ENCODE results near the gene ACVRL1.

ACVRL1 gene

DNA sequence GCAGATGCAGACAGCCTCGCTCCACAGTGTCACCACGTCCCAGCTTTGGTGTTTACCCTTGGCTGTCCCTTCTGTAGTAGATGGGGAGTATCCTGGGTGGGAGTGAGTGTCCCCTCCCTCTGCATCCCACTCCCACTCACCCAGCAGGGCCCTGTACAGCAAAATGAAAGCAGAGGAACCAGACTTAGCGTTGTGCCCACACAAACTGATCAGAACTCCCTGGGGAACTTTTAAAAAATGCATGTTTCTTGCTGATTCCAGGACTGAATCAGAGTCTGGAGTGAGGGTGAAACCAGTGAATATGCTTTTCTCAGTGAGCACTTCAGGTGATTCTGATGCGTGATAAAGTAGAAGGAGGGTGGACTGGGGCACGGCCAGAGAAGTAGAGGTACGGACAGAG is 2.9 kb downstream of the ACVRL1 start:
- Histone ChIP-seq H3K4me3 (ENCODE audit: low read length) (no peak overlapping the region), H3K23ac (ENCODE audit: low read length) (no peak overlapping the region), H4K5ac (ENCODE audit: low read length) (no peak overlapping the region), H3K56ac (ENCODE audit: low read length) (no peak overlapping the region), H3K4ac (ENCODE audit: low read depth, low read length) (no peak overlapping the region), H3K27me3 (ENCODE audit: insufficient read depth, low read length, poor library complexity) (no peaks in the 10 kb centered on the region), H3K79me1 (ENCODE audit: low read length) (no peaks in the 10 kb centered on the region), H3K4me2 (ENCODE audit: low read length) (no peak overlapping the region), H2BK120ac (ENCODE audit: low read depth, low read length) (no peak overlapping the region), H4K8ac (ENCODE audit: low read depth, low read length) (no peak overlapping the region), H3K79me2 (ENCODE audit: control insufficient read depth, insufficient read depth, low read length) (no peaks in the 10 kb centered on the region), H3K27ac (ENCODE audit: low read depth, low read length) (no peak overlapping the region), H3K9ac (ENCODE audit: low read length) (no peak overlapping the region), H3K36me3 (ENCODE audit: control insufficient read depth, insufficient read depth, low read length) (no peaks in the 10 kb centered on the region), H2BK15ac (replicated peaks; ENCODE audit: low read depth) (no peak overlapping the region), H3K18ac (ENCODE audit: low read length) (no peak overlapping the region), H3K4me1 (ENCODE audit: control insufficient read depth, low read depth, low read length) (peaks cover 12% of the 10 kb centered on the region), H2AK5ac (ENCODE audit: low read length) (no peak overlapping the region), H2BK5ac (ENCODE audit: low read length) (no peak overlapping the region)
- no CpG with 5 or more reads among the region's 6 CpGs for WGBS (ENCODE audit: extremely low coverage, insufficient coverage, low lambda C conversion rate)
- DNase-seq, result no peak

DNA sequence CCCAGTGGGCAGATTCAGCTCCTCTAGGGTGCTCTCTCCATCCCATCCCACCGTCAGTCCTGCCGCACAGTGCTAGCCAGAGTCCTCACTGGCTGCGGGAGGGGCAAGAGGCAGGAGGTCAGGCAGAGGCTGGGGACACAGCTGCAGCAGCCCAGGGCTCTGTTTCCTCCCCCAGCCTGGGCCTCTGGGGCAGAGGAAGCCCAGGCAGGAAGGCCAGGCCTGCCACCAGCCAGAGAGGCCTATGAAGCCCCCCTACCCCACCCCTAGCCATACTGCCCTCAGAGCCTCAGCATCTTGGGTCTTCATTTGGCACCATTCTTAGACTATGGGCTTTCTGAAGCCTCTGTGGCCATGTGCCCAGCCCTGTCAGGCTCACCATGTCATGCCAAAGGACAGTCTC is 3.4 kb downstream of the ACVRL1 start:
- Histone ChIP-seq H3K18ac (ENCODE audit: low read length) (no peak overlapping the region), H3K4ac (ENCODE audit: low read depth, low read length) (no peak overlapping the region), H3K4me1 (ENCODE audit: control insufficient read depth, low read depth, low read length) (peaks cover 7% of the 10 kb centered on the region), H3K56ac (ENCODE audit: low read length) (no peak overlapping the region), H3K36me3 (ENCODE audit: control insufficient read depth, insufficient read depth, low read length) (no peaks in the 10 kb centered on the region), H3K27ac (ENCODE audit: low read depth, low read length) (no peak overlapping the region), H2BK15ac (replicated peaks; ENCODE audit: low read depth) (no peak overlapping the region), H4K8ac (ENCODE audit: low read depth, low read length) (no peak overlapping the region), H2BK5ac (ENCODE audit: low read length) (no peak overlapping the region), H3K27me3 (ENCODE audit: insufficient read depth, low read length, poor library complexity) (no peaks in the 10 kb centered on the region), H3K4me2 (ENCODE audit: low read length) (no peak overlapping the region), H3K4me3 (ENCODE audit: low read length) (no peak overlapping the region), H3K79me1 (ENCODE audit: low read length) (no peaks in the 10 kb centered on the region), H2BK120ac (ENCODE audit: low read depth, low read length) (no peak overlapping the region), H3K79me2 (ENCODE audit: control insufficient read depth, insufficient read depth, low read length) (no peaks in the 10 kb centered on the region), H4K5ac (ENCODE audit: low read length) (no peak overlapping the region), H3K23ac (ENCODE audit: low read length) (no peak overlapping the region), H2AK5ac (ENCODE audit: low read length) (no peak overlapping the region), H3K9ac (ENCODE audit: low read length) (no peak overlapping the region)
- WGBS (ENCODE audit: extremely low coverage, insufficient coverage, low lambda C conversion rate), result no CpG with 5 or more reads among the region's 3 CpGs
- no peak for DNase-seq

DNA sequence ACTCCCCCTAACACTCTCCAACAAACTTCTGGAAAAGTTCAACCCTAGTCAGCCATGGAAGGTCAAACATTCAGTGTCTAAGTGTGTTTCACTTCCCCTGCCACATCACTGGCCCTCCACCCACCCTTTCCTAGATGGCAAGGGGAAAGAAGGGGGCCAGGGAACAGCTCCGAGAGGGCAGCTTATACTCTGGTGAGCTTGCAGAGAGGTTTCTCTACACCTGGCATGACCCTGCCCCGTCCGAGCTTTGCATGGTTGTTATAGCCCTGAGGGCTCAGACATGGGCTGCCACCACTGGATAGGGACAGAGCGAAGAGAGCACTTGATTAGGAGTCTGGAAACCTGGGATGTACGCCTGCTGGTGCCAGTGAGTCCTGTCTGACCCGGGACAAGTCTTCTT is 4.0 kb downstream of the ACVRL1 start:
- peaks cover 2% of the 10 kb centered on the region for H3K4me1 ChIP-seq (ENCODE audit: control insufficient read depth, low read depth, low read length)
- no CpG with 5 or more reads among the region's 6 CpGs for WGBS (ENCODE audit: extremely low coverage, insufficient coverage, low lambda C conversion rate)

DNA sequence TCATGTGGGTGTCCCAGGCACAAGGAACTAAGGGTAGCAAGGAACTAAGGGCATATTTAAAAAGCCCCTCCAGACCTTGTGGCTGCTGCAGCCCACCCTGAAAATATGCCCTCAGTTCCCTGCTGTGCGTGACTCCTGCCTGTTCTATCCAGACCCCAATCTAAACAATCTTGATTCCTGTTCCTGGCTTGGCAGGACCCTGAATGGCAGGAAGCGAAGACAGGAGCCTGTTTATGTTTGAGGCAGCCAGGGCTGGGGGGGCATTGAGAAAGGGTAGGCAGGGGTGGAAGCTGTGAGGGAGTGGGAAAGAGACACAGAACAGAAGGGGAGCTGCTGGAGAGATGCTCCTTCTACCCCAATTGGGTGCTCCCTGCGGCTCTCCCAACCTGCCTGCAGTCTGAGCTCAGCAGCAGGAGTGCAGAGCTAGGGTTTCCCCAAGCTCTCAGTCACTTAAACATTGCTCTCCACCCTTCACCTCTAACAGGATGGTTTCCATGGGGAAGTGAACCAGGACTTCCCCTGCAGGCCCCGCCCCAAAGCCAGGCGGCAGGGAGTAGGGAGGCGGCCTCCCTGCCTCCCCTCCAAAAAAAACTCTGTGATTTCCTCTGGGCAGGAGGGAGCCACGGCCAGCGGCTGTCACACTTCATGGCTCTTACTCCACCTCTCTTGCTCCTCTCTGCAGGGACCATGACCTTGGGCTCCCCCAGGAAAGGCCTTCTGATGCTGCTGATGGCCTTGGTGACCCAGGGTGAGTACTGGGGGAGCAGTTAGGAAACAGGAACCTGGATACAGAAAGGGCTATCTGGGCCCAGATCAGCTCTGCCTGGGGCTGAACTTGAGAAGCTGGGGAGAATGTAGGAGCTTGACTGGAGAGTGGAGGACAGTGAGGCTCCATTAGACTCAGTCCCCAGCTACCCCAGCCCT is 4.7 kb downstream of the ACVRL1 start:
- Histone ChIP-seq H3K27me3 (ENCODE audit: insufficient read depth, low read length, poor library complexity) (no peaks in the 10 kb centered on the region), H3K36me3 (ENCODE audit: control insufficient read depth, insufficient read depth, low read length) (no peaks in the 10 kb centered on the region), H3K18ac (ENCODE audit: low read length) (no peak overlapping the region), H2AK5ac (ENCODE audit: low read length) (no peak overlapping the region), H3K4me3 (ENCODE audit: low read length) (no peak overlapping the region), H2BK15ac (replicated peaks; ENCODE audit: low read depth) (no peak overlapping the region), H3K56ac (ENCODE audit: low read length) (peak overlapping the region; percentile 44), H3K4me1 (ENCODE audit: control insufficient read depth, low read depth, low read length) (no peaks in the 10 kb centered on the region), H2BK5ac (ENCODE audit: low read length) (no peak overlapping the region), H4K5ac (ENCODE audit: low read length) (no peak overlapping the region), H2BK120ac (ENCODE audit: low read depth, low read length) (no peak overlapping the region), H3K79me2 (ENCODE audit: control insufficient read depth, insufficient read depth, low read length) (no peaks in the 10 kb centered on the region), H3K27ac (ENCODE audit: low read depth, low read length) (no peak overlapping the region), H4K8ac (ENCODE audit: low read depth, low read length) (no peak overlapping the region), H3K79me1 (ENCODE audit: low read length) (no peaks in the 10 kb centered on the region), H3K4ac (ENCODE audit: low read depth, low read length) (no peak overlapping the region), H3K4me2 (ENCODE audit: low read length) (no peak overlapping the region), H3K9ac (ENCODE audit: low read length) (no peak overlapping the region), H3K23ac (ENCODE audit: low read length) (no peak overlapping the region)
- peak; percentile 75 for DNase-seq
- WGBS (ENCODE audit: extremely low coverage, insufficient coverage, low lambda C conversion rate), result no CpG with 5 or more reads among the region's 8 CpGs

More for the DNA sequence above, 4.0 kb downstream of the ACVRL1 start:
- Histone ChIP-seq H3K4me3 (ENCODE audit: low read length) (no peak overlapping the region), H3K18ac (ENCODE audit: low read length) (no peak overlapping the region), H4K5ac (ENCODE audit: low read length) (no peak overlapping the region), H3K23ac (ENCODE audit: low read length) (no peak overlapping the region), H3K27me3 (ENCODE audit: insufficient read depth, low read length, poor library complexity) (no peaks in the 10 kb centered on the region), H2BK120ac (ENCODE audit: low read depth, low read length) (no peak overlapping the region), H3K9ac (ENCODE audit: low read length) (no peak overlapping the region), H2AK5ac (ENCODE audit: low read length) (no peak overlapping the region), H3K27ac (ENCODE audit: low read depth, low read length) (no peak overlapping the region), H3K79me1 (ENCODE audit: low read length) (no peaks in the 10 kb centered on the region), H2BK15ac (replicated peaks; ENCODE audit: low read depth) (no peak overlapping the region), H4K8ac (ENCODE audit: low read depth, low read length) (no peak overlapping the region), H3K4ac (ENCODE audit: low read depth, low read length) (no peak overlapping the region), H3K56ac (ENCODE audit: low read length) (no peak overlapping the region), H2BK5ac (ENCODE audit: low read length) (no peak overlapping the region), H3K79me2 (ENCODE audit: control insufficient read depth, insufficient read depth, low read length) (no peaks in the 10 kb centered on the region), H3K4me2 (ENCODE audit: low read length) (no peak overlapping the region), H3K36me3 (ENCODE audit: control insufficient read depth, insufficient read depth, low read length) (no peaks in the 10 kb centered on the region)
- DNase-seq, result no peak

DNA sequence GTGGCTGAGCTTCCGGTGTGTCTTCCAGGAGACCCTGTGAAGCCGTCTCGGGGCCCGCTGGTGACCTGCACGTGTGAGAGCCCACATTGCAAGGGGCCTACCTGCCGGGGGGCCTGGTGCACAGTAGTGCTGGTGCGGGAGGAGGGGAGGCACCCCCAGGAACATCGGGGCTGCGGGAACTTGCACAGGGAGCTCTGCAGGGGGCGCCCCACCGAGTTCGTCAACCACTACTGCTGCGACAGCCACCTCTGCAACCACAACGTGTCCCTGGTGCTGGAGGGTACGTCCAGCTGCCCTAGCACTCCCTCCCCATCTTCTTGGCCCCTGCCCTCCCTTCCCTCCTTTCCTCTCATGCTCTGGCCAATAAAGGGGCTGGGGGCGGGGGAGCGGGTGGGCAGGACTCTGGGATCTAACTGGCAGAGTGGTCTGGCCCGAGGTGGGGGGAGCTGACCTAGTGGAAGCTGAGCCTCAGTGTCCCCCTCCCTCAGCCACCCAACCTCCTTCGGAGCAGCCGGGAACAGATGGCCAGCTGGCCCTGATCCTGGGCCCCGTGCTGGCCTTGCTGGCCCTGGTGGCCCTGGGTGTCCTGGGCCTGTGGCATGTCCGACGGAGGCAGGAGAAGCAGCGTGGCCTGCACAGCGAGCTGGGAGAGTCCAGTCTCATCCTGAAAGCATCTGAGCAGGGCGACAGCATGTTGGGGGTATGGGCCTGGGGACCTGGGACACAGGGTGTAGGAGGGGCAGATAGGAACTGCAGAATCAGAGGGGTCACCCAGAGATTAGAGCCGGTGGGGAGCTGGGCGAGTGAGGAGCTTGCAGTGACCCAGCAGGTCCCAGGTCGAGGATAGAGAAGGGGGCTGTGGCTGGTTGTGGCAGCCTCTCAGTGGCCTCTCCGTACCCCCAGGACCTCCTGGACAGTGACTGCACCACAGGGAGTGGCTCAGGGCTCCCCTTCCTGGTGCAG is 6.0 kb downstream of the ACVRL1 start:
- H2BK5ac ChIP-seq (ENCODE audit: low read length), result no peak overlapping the region
- no peak overlapping the region for H2BK15ac ChIP-seq (replicated peaks; ENCODE audit: low read depth)
- no peak overlapping the region for H3K4me2 ChIP-seq (ENCODE audit: low read length)
- H3K18ac ChIP-seq (ENCODE audit: low read length), result no peak overlapping the region
- H2AK5ac ChIP-seq (ENCODE audit: low read length), result no peak overlapping the region
- no peak overlapping the region for H3K56ac ChIP-seq (ENCODE audit: low read length)
- H3K79me2 ChIP-seq (ENCODE audit: control insufficient read depth, insufficient read depth, low read length), result no peaks in the 10 kb centered on the region
- no peak overlapping the region for H3K27ac ChIP-seq (ENCODE audit: low read depth, low read length)
- H4K5ac ChIP-seq (ENCODE audit: low read length), result no peak overlapping the region
- WGBS (ENCODE audit: extremely low coverage, insufficient coverage, low lambda C conversion rate), result no CpG with 5 or more reads among the region's 30 CpGs
- no peaks in the 10 kb centered on the region for H3K4me1 ChIP-seq (ENCODE audit: control insufficient read depth, low read depth, low read length)
- H4K8ac ChIP-seq (ENCODE audit: low read depth, low read length), result no peak overlapping the region
- no peak overlapping the region for H3K4me3 ChIP-seq (ENCODE audit: low read length)
- no peak overlapping the region for H3K9ac ChIP-seq (ENCODE audit: low read length)
- no peaks in the 10 kb centered on the region for H3K27me3 ChIP-seq (ENCODE audit: insufficient read depth, low read length, poor library complexity)
- no peaks in the 10 kb centered on the region for H3K36me3 ChIP-seq (ENCODE audit: control insufficient read depth, insufficient read depth, low read length)
- DNase-seq, result no peak
- no peaks in the 10 kb centered on the region for H3K79me1 ChIP-seq (ENCODE audit: low read length)
- no peak overlapping the region for H2BK120ac ChIP-seq (ENCODE audit: low read depth, low read length)
- H3K4ac ChIP-seq (ENCODE audit: low read depth, low read length), result no peak overlapping the region
- no peak overlapping the region for H3K23ac ChIP-seq (ENCODE audit: low read length)

All from mesendoderm (in vitro differentiated cells).